ENCODE measurements around the gene RNF34.

DNA sequence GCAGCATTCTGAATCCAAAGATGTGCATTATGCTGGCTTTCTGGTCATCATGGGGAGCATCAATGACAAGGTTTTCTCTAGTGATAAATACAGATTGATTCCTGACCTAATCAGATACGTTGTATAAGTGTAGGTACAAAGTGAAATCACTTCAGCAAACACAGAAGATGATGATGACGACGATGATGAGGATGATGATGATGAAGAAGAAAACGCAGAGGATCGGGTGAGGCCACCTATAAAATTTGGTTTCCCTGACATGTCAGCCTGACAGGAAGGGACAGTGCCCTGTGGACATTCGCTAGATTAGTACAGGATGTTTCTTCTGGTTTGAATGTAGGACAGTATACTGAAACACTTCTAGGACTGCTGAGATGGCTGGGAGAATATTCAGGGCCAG lies 20.2 kb downstream of the RNF34 start:
- TF ChIP-seq, protein P1, sequence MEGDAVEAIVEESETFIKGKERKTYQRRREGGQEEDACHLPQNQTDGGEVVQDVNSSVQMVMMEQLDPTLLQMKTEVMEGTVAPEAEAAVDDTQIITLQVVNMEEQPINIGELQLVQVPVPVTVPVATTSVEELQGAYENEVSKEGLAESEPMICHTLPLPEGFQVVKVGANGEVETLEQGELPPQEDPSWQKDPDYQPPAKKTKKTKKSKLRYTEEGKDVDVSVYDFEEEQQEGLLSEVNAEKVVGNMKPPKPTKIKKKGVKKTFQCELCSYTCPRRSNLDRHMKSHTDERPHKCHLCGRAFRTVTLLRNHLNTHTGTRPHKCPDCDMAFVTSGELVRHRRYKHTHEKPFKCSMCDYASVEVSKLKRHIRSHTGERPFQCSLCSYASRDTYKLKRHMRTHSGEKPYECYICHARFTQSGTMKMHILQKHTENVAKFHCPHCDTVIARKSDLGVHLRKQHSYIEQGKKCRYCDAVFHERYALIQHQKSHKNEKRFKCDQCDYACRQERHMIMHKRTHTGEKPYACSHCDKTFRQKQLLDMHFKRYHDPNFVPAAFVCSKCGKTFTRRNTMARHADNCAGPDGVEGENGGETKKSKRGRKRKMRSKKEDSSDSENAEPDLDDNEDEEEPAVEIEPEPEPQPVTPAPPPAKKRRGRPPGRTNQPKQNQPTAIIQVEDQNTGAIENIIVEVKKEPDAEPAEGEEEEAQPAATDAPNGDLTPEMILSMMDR (IDR thresholded peaks at IDR 0.05), result no peak
- TF ChIP-seq POLR2A (IDR thresholded peaks at IDR 0.05) (no peak), POLR2AphosphoS5 (IDR thresholded peaks at IDR 0.05) (no peak)
